T-helper 17 cell (primary cell): ENCODE results near the gene ALPK3. TPM values are rescaled to one million over a fixed set of nuclear protein-coding genes. Genes with fewer than 3 reads are reported as not detected.
A peak's percentile ranks its signal among the peaks of the same experiment; 100 is the strongest.

ENCODE experiments used
- ATAC-seq: fragments of 150-1000 bp; cut with Tn5 transposase; 2 replicates; pipeline ENCODE4 v1.10.0; 2021; ENCODE audit warnings: mild to moderate bottlenecking, moderate library complexity
- DNase-seq, 3 donors: peaks; one replicate each; pipeline versions ENCODE4 v3.0.0 to v3.0.0-alpha.2; 2020 to 2021
- H3K9me3 ChIP-seq: one replicate; pipeline ENCODE4 v1.7.0; 2013; ENCODE audit warnings: low read length, mild to moderate bottlenecking; ENCODE audit not compliant: control insufficient read depth, poor library complexity, severe bottlenecking
- H3K27ac Mint-ChIP-seq: one replicate; pipeline ENCODE4 v1.8.0; 2022; ENCODE audit warnings: mild to moderate bottlenecking, moderate library complexity, mixed read lengths
- H3K27me3 Mint-ChIP-seq: one replicate; pipeline ENCODE4 v1.8.0; 2022; ENCODE audit warnings: mixed read lengths
- H3K36me3 Mint-ChIP-seq: one replicate; pipeline ENCODE4 v1.8.0; 2022; ENCODE audit warnings: low read depth, mixed read lengths
- H3K4me1 Mint-ChIP-seq: one replicate; pipeline ENCODE4 v1.8.0; 2022; ENCODE audit warnings: mild to moderate bottlenecking, mixed read lengths
- H3K4me3 Mint-ChIP-seq: one replicate; pipeline ENCODE4 v1.8.0; 2022; ENCODE audit warnings: mild to moderate bottlenecking, moderate library complexity, mixed read lengths
- total RNA-seq, 4 donors: library from RNA in 2 of 4; stranded (reverse) in 2 of 4; gene quantifications; one replicate each; pipeline ENCODE4 v1.2.3 and lab custom pipeline; 2022 to 2026

The ALPK3 gene
- total RNA-seq, 2 donors from 2014 or later, result 0.15 to 0.78 TPM

GRCh38 chr15:84892786-84893307, 75.7 kb downstream of the ALPK3 start:
- Mint-ChIP-seq H3K4me1 (peaks cover 5% of the 10 kb centered on the region), H3K4me3 (no peak overlapping the region), H3K27me3 (peaks cover 14% of the 10 kb centered on the region), H3K36me3 (peaks cover 11% of the 10 kb centered on the region), H3K27ac (no peak overlapping the region)
- DNase-seq, result no peak
- ATAC-seq, result no peak
- no peaks in the 10 kb centered on the region for H3K9me3 ChIP-seq

DNA sequence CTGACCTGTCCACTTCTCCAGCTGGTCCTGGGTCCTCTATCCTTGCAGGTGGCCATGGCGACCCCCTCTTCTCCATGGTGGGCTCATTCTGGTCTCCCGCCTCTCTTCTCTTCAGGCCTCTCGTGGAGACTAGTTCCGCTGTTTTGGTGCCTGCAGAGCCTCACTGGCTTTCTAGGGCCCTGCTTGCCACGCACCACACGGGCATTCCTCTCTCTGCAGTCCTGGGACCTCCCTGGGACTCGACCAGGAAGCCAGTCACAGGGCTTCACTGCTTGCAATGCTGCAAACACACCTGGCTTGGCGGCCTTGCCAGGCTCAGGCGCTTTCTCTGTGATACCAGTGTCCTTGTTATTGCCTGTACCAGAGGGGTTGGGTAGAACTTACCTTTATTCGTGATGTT, 76.5 kb downstream of the ALPK3 start:
- Mint-ChIP-seq H3K27me3 (peaks cover 17% of the 10 kb centered on the region), H3K4me1 (peaks cover 5% of the 10 kb centered on the region), H3K36me3 (peaks cover 11% of the 10 kb centered on the region), H3K4me3 (no peak overlapping the region), H3K27ac (peak overlapping the region; percentile 45)
- DNase-seq (no peak), ATAC-seq (no peak)
- H3K9me3 ChIP-seq, result no peaks in the 10 kb centered on the region

DNA sequence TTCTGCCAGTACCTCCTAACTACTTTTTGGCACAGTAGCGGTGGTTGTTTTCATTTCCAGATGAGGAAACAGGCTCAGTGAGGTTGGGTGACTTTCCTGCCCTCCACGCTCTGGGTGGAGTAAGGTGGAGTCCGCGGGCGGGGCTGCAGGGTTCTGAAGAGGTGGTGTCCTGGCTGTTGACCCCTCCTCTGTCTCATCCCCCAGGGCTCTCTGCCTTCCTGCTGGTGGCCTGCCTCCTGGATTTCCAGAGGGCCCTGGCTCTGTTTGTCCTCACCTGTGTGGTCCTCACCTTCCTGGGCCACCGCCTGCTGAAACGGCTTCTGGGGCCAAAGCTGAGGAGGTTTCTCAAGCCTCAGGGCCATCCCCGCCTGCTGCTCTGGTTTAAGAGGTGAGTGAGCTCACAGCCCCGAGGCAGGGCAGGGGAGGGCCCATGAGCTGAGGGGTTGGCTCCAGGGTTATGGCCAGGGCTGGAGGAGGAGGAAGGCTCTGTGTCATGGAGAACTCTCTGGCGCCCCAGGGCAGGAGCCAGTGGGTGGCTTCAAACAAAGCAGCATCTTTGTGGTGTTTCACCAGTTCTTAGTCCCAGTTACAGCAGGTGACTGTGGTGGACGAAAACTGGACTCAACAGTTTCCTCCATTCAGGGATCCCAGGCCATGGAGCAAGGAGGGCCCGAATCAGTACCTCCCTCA, 77.7 kb downstream of the ALPK3 start:
- Mint-ChIP-seq H3K4me1 (peaks cover 2% of the 10 kb centered on the region), H3K36me3 (peaks cover 11% of the 10 kb centered on the region), H3K27me3 (peaks cover 22% of the 10 kb centered on the region), H3K4me3 (no peak overlapping the region), H3K27ac (no peak overlapping the region)
- ATAC-seq (no peak), DNase-seq (no peak)
- no peaks in the 10 kb centered on the region for H3K9me3 ChIP-seq

DNA sequence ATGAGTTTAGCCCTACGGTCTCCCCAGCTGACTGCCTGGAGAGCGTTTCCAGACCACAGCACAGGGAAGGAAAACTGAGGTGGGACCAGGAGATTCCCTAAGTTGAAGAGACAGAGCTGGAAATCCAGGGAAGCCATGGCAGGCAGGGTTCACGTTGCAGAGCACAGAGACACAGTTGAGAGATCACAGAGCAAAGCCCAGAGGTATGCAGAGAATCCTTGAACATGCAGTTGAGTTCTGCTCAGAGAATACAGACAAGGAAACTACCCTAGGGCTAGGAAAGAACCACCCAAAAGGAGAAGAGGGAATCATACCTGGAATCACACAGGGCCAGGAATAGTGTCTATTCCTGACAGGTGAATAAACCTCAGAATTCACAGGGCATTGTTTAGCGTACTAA, 81.6 kb downstream of the ALPK3 start:
- Mint-ChIP-seq H3K27ac (no peak overlapping the region), H3K27me3 (peaks cover 10% of the 10 kb centered on the region), H3K4me1 (no peaks in the 10 kb centered on the region), H3K36me3 (no peaks in the 10 kb centered on the region), H3K4me3 (no peak overlapping the region)
- H3K9me3 ChIP-seq, result no peaks in the 10 kb centered on the region
- DNase-seq, result no peak
- ATAC-seq, result no peak

DNA sequence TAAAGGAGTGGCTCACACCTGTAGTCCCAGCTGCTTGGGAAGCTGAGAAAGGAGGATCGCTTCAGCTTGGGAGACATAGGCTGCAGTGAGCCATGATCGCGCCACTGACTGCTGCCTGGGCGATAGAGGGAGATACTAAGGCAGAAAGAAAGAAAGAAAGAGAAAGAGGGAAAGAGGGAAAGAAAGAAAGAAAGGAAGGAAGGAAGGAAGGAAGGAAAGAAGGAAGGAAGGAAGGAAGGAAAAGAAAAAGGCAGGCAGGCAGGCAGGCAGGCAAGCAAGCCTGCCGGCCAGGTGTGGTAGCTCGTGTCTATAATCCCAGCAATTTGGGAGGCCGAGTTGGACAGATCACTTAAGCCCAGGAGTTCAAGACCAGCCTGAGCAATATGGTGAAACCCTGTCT, 82.6 kb downstream of the ALPK3 start:
- Mint-ChIP-seq H3K4me3 (no peak overlapping the region), H3K4me1 (no peaks in the 10 kb centered on the region), H3K36me3 (no peaks in the 10 kb centered on the region), H3K27ac (no peak overlapping the region), H3K27me3 (peaks cover 7% of the 10 kb centered on the region)
- H3K9me3 ChIP-seq, result no peaks in the 10 kb centered on the region
- no peak for DNase-seq
- no peak for ATAC-seq

DNA sequence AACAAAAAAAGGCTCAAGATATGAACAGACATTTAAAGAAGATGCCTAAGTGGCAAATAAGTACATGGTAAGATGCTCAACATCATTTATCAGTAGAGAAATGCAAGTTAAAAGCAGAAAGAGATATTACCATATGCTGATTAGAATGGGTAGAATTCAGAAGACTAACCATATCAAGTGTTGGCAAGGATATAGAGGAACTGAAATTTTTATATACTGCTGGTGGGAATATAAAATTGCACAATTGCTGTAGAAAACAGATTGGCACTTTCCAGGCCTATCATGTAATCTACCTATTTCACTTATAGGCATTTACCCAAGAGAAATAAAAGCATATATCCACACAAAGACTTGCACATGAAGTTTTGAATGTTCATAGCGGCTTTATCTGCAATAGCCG, 84.4 kb downstream of the ALPK3 start:
- H3K27me3 Mint-ChIP-seq, result peaks cover 7% of the 10 kb centered on the region
- no peak overlapping the region for H3K4me3 Mint-ChIP-seq
- no peak overlapping the region for H3K27ac Mint-ChIP-seq
- no peaks in the 10 kb centered on the region for H3K9me3 ChIP-seq
- DNase-seq, result no peak
- no peak for ATAC-seq
- H3K4me1 Mint-ChIP-seq, result no peaks in the 10 kb centered on the region
- H3K36me3 Mint-ChIP-seq, result no peaks in the 10 kb centered on the region

DNA sequence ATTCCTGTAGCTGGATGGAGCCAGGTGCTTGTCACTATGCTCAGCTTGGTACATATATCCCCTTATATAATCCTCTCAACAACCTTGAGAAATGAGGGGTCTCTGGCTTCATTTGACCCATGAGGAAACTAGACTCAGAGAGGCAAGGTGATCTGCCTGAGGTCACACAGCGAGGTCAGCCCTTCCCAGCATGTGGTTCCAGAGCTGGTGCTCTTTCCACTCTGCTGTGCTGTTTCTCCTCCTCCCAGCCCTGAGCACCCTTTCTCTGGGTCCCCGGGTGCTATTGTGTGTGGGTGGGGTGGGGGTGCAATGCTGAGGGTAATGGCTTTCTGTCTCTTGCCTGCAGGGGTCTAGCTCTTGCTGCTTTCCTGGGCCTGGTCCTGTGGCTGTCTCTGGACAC, 86.6 kb downstream of the ALPK3 start:
- H3K27ac Mint-ChIP-seq, result no peak overlapping the region
- ATAC-seq (no peak), DNase-seq (no peak)
- H3K36me3 Mint-ChIP-seq, result no peaks in the 10 kb centered on the region
- H3K27me3 Mint-ChIP-seq, result peaks cover 3% of the 10 kb centered on the region
- H3K9me3 ChIP-seq, result no peaks in the 10 kb centered on the region
- H3K4me3 Mint-ChIP-seq, result no peak overlapping the region
- no peaks in the 10 kb centered on the region for H3K4me1 Mint-ChIP-seq

DNA sequence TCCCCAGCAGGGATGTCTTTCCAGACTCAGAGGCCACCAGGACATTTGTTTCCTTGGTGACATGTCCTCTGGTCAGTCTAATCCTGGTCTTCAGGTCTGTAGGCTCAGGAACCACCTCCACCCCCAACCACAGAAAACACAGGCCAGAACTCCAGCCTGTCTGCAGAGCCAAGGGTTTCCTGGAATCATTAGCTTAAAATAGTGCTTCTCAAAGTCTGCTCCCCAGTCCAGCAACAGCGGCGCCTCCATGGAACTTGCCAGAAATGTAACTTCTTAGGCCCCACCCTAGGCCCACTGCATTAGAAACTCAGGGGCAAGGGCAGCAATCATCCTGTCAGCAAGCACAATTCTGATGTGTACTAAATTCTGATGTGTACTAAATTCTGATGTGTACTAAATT, 87.3 kb downstream of the ALPK3 start:
- Mint-ChIP-seq H3K36me3 (no peaks in the 10 kb centered on the region), H3K4me1 (no peaks in the 10 kb centered on the region), H3K4me3 (no peak overlapping the region), H3K27me3 (no peaks in the 10 kb centered on the region), H3K27ac (no peak overlapping the region)
- no peak for ATAC-seq
- DNase-seq, result no peak
- no peaks in the 10 kb centered on the region for H3K9me3 ChIP-seq

DNA sequence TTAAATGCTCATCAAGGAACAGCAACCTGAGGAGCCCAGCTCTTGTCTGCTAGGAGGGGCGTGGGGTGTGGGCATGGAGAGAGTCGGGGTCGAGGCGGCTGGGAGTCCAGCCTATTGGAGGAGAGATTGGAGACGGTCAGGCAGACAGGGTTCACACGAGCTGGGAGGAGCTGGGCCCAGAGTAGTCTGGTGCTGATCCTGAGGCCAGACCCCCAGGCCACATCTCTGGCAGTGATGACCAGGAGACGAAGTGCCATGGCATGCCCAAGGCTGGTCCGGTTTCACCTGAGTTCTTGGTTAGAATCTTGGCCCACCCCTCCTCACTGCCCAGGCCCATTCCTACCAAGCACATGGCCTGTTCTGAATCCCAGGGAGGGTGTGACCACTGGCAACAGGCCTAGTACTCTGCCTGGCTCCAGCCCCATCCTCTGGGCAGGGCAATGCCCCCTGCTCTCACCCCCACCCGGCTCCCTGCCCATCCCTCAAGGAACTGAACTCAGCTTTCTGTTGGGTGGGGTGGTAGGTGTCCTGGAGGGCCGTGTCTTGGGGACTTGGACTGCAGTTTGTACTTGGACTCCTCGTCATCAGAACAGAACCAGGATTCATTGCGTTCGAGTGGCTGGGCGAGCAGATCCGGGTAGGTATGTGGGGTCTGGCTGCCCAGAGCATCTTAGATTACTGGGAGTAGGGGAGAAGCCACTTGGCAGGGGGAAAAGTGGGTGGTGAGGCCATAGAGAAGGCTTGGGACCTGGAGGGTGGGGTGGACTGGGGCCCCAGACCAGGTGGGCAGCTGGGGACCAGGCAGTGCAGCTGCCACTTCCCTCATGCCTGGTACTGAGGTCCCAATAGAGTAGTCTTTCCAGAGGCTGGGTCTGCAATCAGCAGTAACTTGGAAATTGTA, 88.1 kb downstream of the ALPK3 start:
- no peak overlapping the region for H3K27ac Mint-ChIP-seq
- ATAC-seq, result no peak
- no peaks in the 10 kb centered on the region for H3K27me3 Mint-ChIP-seq
- H3K4me3 Mint-ChIP-seq, result no peak overlapping the region
- no peaks in the 10 kb centered on the region for H3K4me1 Mint-ChIP-seq
- no peaks in the 10 kb centered on the region for H3K36me3 Mint-ChIP-seq
- no peaks in the 10 kb centered on the region for H3K9me3 ChIP-seq
- DNase-seq, result no peak

DNA sequence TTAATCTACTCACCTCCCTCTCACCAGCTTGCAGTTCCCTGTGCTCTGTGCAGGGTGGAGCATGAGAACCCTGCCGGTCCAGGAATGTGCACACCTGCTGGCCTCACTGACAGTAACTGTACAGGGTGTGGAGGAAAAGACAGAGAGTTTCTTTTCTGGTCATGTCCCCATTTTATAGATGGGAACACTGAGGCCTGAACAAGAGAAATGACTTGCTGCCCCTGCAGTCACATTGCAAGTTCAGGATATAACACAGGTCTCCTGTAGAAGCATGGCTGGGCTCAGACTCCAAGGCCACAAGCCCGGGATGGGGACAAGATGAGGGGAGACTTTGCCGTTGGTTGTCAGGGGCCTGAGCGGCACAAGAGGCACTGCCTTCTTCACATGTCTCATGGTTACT, 90.6 kb downstream of the ALPK3 start:
- H3K36me3 Mint-ChIP-seq, result no peaks in the 10 kb centered on the region
- peaks cover 13% of the 10 kb centered on the region for H3K27me3 Mint-ChIP-seq
- no peak overlapping the region for H3K27ac Mint-ChIP-seq
- no peak overlapping the region for H3K4me3 Mint-ChIP-seq
- H3K4me1 Mint-ChIP-seq, result no peaks in the 10 kb centered on the region
- DNase-seq, result no peak
- H3K9me3 ChIP-seq, result no peaks in the 10 kb centered on the region
- ATAC-seq, result no peak

DNA sequence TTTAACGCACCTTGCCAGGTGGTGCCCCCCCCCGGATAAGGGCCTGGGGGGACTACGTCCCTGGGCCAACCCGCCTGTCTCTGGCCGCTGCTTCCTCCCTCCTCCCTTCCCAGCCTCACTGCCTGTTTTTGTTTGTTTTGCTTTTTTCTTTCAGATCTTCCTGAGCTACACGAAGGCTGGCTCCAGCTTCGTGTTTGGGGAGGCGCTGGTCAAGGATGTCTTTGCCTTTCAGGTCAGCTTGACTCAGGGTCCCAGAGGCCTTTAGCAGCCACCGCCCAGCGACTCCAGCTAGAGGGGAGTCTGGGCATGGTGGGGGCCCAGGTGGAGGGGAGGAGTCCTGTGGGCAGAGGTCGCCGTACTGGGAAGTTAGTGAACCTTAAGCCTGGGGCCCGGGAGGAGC, 91.4 kb downstream of the ALPK3 start:
- no peak overlapping the region for H3K27ac Mint-ChIP-seq
- peaks cover 13% of the 10 kb centered on the region for H3K27me3 Mint-ChIP-seq
- no peaks in the 10 kb centered on the region for H3K4me1 Mint-ChIP-seq
- H3K4me3 Mint-ChIP-seq, result no peak overlapping the region
- H3K36me3 Mint-ChIP-seq, result no peaks in the 10 kb centered on the region
- no peaks in the 10 kb centered on the region for H3K9me3 ChIP-seq
- no peak for ATAC-seq
- no peak for DNase-seq

- no peak for ATAC-seq
- Mint-ChIP-seq H3K27ac (no peak overlapping the region), H3K36me3 (no peaks in the 10 kb centered on the region), H3K4me1 (no peaks in the 10 kb centered on the region), H3K4me3 (no peak overlapping the region), H3K27me3 (peaks cover 13% of the 10 kb centered on the region)
- no peaks in the 10 kb centered on the region for H3K9me3 ChIP-seq
- DNase-seq, result no peak
Measured at GRCh38 chr15:84909029-84909428, 91.9 kb downstream of the ALPK3 start.

GRCh38 chr15:84909782-84910181, 92.6 kb downstream of the ALPK3 start:
- ATAC-seq, result no peak
- no peaks in the 10 kb centered on the region for H3K36me3 Mint-ChIP-seq
- no peaks in the 10 kb centered on the region for H3K9me3 ChIP-seq
- peaks cover 14% of the 10 kb centered on the region for H3K27me3 Mint-ChIP-seq
- H3K27ac Mint-ChIP-seq, result no peak overlapping the region
- no peak for DNase-seq
- no peak overlapping the region for H3K4me3 Mint-ChIP-seq
- no peaks in the 10 kb centered on the region for H3K4me1 Mint-ChIP-seq
